B cell (primary cell): ENCODE data around the gene DBP. TPM values are rescaled to one million over a fixed set of nuclear protein-coding genes. Genes with fewer than 3 reads are reported as not detected.

Experiments used
- ATAC-seq: fragments of 200-7000 bp; cut with Tn5 transposase; one replicate; pipeline ENCODE4 v1.10.0; 2021; ENCODE audit warnings: low read depth, mild to moderate bottlenecking, moderate number of reproducible peaks, moderate library complexity
- CTCF ChIA-PET: fragments of 350-600 bp; sonication (Branson Sonifier 250); formaldehyde crosslinking; loops from one replicate; lab custom pipeline; 2021; ENCODE audit warnings: antibody characterized with exemption, inconsistent platforms; lab: Charles Lee
- POLR2A ChIA-PET: fragments of 350-600 bp; sonication (Branson Sonifier 250); formaldehyde crosslinking; loops from one replicate; lab custom pipeline; 2021; ENCODE audit warnings: antibody characterized with exemption; lab: Charles Lee
- DNase-seq: peaks from one replicate; pipeline ENCODE4 v3.0.0; 2013
- H2AFZ ChIP-seq: 2 replicates; pipeline ENCODE4 v1.6.1; 2012; ENCODE audit warnings: mild to moderate bottlenecking, low read depth, low read length; ENCODE audit not compliant: insufficient read depth, poor library complexity, severe bottlenecking
- H3K27ac ChIP-seq, 2 donors: 1 replicate in 1 of 2; 2 replicates in 1 of 2; pipeline ENCODE4 v1.5.1; 2012 to 2013; ENCODE audit warnings: low read length in 2 of 2, mild to moderate bottlenecking in 2 of 2, moderate library complexity in 1 of 2
- H3K27me3 ChIP-seq, 4 experiments: fragments of 200-600 bp in 1 of 4; sonication (generic) in 1 of 4; replicated peaks in 1 of 4; 1 replicate in 2 of 4; 2 replicates in 2 of 4; pipeline versions ENCODE4 v1.6.1 to v1.7.0; 2013 to 2016; ENCODE audit warnings: low read length in 3 of 4, mild to moderate bottlenecking in 2 of 4, mixed read lengths in 1 of 4, moderate library complexity in 1 of 4; ENCODE audit not compliant: insufficient read depth in 4 of 4, control insufficient read depth in 3 of 4; ENCODE audit errors: control extremely low read depth in 1 of 4
- H3K36me3 ChIP-seq, 2 experiments: replicated peaks in 1 of 2; 1 replicate in 1 of 2; 2 replicates in 1 of 2; pipeline versions ENCODE4 v1.6.1 to v1.7.1; 2013; ENCODE audit warnings: low read length in 1 of 2; ENCODE audit not compliant: insufficient read depth in 2 of 2, control insufficient read depth in 1 of 2; ENCODE audit errors: control extremely low read depth in 1 of 2, extremely low read depth in 1 of 2
- H3K4me1 ChIP-seq, 2 donors: fragments of 200-600 bp in 1 of 2; sonication (generic) in 1 of 2; 1 replicate in 1 of 2; 2 replicates in 1 of 2; pipeline versions ENCODE4 v1.5.1 to v1.6.1; 2013 to 2017; ENCODE audit warnings: low read length in 2 of 2; ENCODE audit not compliant: control insufficient read depth in 2 of 2, insufficient read depth in 2 of 2
- H3K4me2 ChIP-seq: replicated peaks from 2 replicates; pipeline ENCODE3; 2012; ENCODE audit warnings: mild to moderate bottlenecking, low read depth, low read length; ENCODE audit not compliant: poor library complexity, severe bottlenecking
- H3K4me3 ChIP-seq, 5 experiments: fragments of 200-600 bp in 1 of 5; sonication (generic) in 1 of 5; 1 replicate in 3 of 5; 2 replicates in 2 of 5; pipeline versions ENCODE4 v1.5.1 to v1.7.0; 2011 to 2016; ENCODE audit warnings: low read length in 4 of 5, mild to moderate bottlenecking in 4 of 5, low read depth in 2 of 5, control low read depth in 1 of 5, moderate library complexity in 1 of 5; ENCODE audit not compliant: insufficient read depth in 1 of 5; ENCODE audit errors: control extremely low read depth in 1 of 5, extremely low read depth in 1 of 5
- H3K79me2 ChIP-seq: fragments of 200-600 bp; sonication (generic); one replicate; pipeline ENCODE4 v1.6.0; 2016; ENCODE audit warnings: low read length; ENCODE audit not compliant: control insufficient read depth, insufficient read depth
- H3K9ac ChIP-seq: fragments of 200-600 bp; sonication (generic); 2 replicates; pipeline ENCODE4 v1.6.1; 2017; ENCODE audit warnings: mild to moderate bottlenecking, low read length, moderate library complexity
- H3K9me3 ChIP-seq, 3 donors: one replicate each; pipeline versions ENCODE4 v1.6.1 to v1.7.1; 2013; ENCODE audit warnings: low read length in 2 of 3; ENCODE audit not compliant: control insufficient read depth in 2 of 3, insufficient read depth in 1 of 3; ENCODE audit errors: control extremely low read depth in 1 of 3
- H4K20me1 ChIP-seq: 2 replicates; pipeline ENCODE4 v1.6.0; 2012; ENCODE audit warnings: mild to moderate bottlenecking, low read length; ENCODE audit not compliant: insufficient read depth, control insufficient read depth, poor library complexity, severe bottlenecking
- H3K27ac Mint-ChIP-seq: one replicate; pipeline ENCODE4 v1.8.0; 2021; ENCODE audit warnings: mixed read lengths
- H3K27me3 Mint-ChIP-seq: one replicate; pipeline ENCODE4 v1.8.0; 2021; ENCODE audit warnings: mixed read lengths
- H3K4me1 Mint-ChIP-seq: one replicate; pipeline ENCODE4 v1.8.0; 2021; ENCODE audit warnings: mixed read lengths
- H3K4me3 Mint-ChIP-seq: one replicate; pipeline ENCODE4 v1.8.0; 2021; ENCODE audit warnings: mixed read lengths
- H3K9me3 Mint-ChIP-seq: one replicate; pipeline ENCODE4 v1.8.0; 2022; ENCODE audit warnings: mixed read lengths; ENCODE audit not compliant: insufficient read depth
- EZH2 ChIP-seq: IDR thresholded peaks from 2 replicates; pipeline ENCODE4 v1.6.1; 2012; ENCODE audit warnings: borderline replicate concordance, low read depth, mild to moderate bottlenecking, moderate library complexity, low read length; ENCODE audit not compliant: insufficient read depth, poor library complexity, severe bottlenecking
- WGBS: methylation state at CpG from one replicate; pipeline ENCODE4 v1.1.5; 2013; ENCODE audit warnings: missing lambda C conversion rate; ENCODE audit not compliant: insufficient coverage; 5-methylcytosine and 5-hydroxymethylcytosine counted together
- intact Hi-C: fragments of 100-400 bp; cut with micrococcal nuclease; formaldehyde crosslinking; loops from one replicate; pipeline ENCODE4 v1.10.0; 2022
- polyA plus RNA-seq: library from polyadenylated mRNA; depleted of rRNA; stranded (reverse); fragments of >200 nt; gene quantifications from 2 replicates; pipeline ENCODE4 v1.2.3, GENCODE V29; 2012
- total RNA-seq, 2 donors: library from RNA; stranded (reverse); fragments of 120-200 nt in 1 of 2; gene quantifications; 1 replicate in 1 of 2; 2 replicates in 1 of 2; pipeline versions ENCODE4 v1.2.3 to v1.2.4, GENCODE V29; 2013 to 2022
- TF ChIP-seq, protein P1 (sequence below): fragments of 200-600 bp; IDR thresholded peaks from one replicate; pipeline ENCODE4 v1.8.0; 2022; ENCODE audit warnings: antibody characterized with exemption, mild to moderate bottlenecking

DBP gene
- total and polyA plus RNA-seq, 2 donors (not counting 1 experiment from before 2014, with no cell fraction given), result 23.5 to 33.0 TPM

DNA sequence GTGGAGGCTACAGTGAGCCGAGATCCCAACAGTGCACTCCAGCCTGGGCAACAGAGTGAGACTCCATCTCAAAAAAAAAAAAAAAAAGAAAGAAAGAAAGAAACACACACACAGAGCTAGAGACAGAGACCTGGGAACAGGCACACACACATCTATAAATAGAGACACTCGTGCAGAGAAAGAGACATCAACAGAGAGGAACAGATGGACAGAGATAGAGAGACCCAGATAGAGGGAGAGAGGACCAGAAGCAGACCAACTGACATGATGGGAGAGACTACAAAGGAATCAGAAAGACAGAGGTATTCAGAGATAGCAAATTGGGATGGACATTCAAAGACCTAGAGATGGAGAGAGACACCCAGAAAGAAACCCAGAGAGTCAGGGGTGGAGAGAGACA, 11.0 kb upstream of the DBP start:
- Histone ChIP-seq H2AFZ (no peak overlapping the region), H3K9ac (no peak overlapping the region), H3K4me1 (peaks cover 23 to 48% of the 10 kb centered on the region in 2 donors), H3K9me3 (peaks cover 0 to 8% (median 0%) of the 10 kb centered on the region in 3 donors), H3K4me2 (no peak overlapping the region), H3K27ac (peak overlapping the region in 1 of 2 donors; percentile 48), H3K27me3 (no peaks in the 10 kb centered on the region), H3K79me2 (peaks cover 26% of the 10 kb centered on the region), H4K20me1 (no peaks in the 10 kb centered on the region), H3K36me3 (no peaks in the 10 kb centered on the region), H3K4me3 (no peak overlapping the region)
- Mint-ChIP-seq H3K27me3 (no peaks in the 10 kb centered on the region), H3K9me3 (no peaks in the 10 kb centered on the region), H3K4me1 (peaks cover 52% of the 10 kb centered on the region), H3K27ac (peak overlapping the region; percentile 87), H3K4me3 (peak overlapping the region; percentile 59)
- TF ChIP-seq, protein P1, sequence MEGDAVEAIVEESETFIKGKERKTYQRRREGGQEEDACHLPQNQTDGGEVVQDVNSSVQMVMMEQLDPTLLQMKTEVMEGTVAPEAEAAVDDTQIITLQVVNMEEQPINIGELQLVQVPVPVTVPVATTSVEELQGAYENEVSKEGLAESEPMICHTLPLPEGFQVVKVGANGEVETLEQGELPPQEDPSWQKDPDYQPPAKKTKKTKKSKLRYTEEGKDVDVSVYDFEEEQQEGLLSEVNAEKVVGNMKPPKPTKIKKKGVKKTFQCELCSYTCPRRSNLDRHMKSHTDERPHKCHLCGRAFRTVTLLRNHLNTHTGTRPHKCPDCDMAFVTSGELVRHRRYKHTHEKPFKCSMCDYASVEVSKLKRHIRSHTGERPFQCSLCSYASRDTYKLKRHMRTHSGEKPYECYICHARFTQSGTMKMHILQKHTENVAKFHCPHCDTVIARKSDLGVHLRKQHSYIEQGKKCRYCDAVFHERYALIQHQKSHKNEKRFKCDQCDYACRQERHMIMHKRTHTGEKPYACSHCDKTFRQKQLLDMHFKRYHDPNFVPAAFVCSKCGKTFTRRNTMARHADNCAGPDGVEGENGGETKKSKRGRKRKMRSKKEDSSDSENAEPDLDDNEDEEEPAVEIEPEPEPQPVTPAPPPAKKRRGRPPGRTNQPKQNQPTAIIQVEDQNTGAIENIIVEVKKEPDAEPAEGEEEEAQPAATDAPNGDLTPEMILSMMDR, result no peak
- TF ChIP-seq EZH2, result no peak
- no CpG with 5 or more reads among the region's 2 CpGs for WGBS
- intact Hi-C loops, result no loop called here
- CTCF ChIA-PET, result interaction anchor here (0.7 to 2.7 kb wide), 6 partner anchors 14 to 629 kb away, joined by 3 to 20 read pairs (median 4); no protein-coding TSS in a partner anchor
- POLR2A ChIA-PET, result interaction anchor here (0.6 to 1.2 kb wide), 4 partner anchors 10 to 317 kb away, joined by 5 to 12 read pairs (median 8); partner anchors contain the start of gene FTL
- DNase-seq (no peak), ATAC-seq (no peak)

DNA sequence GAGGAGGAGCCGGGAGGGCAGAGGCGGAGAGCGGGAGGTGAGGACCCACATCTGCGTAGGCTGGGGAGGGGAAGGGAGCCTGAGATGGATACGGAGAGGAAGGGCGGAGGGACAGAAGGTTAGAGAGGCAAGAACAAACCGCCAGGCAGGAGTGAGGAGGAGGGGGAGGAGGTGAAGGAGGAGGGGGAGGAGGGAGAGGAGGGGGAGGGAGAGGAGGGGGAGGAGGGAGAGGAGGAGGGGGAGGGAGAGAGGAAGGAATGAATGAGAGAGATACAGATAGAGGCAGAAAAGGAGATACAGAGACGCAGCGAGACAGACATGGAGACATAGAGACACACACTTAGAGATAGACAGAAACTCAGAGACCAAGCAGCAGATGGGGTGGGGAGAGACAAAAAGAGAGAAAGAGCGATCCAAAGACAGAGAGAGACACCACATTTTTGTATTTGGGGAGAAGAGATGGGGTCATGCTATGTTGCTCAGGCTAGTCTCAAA, 9.6 kb upstream of the DBP start:
- Histone ChIP-seq H3K4me2 (peak overlapping the region; percentile 99), H3K4me1 (peaks cover 23 to 45% of the 10 kb centered on the region in 2 donors), H4K20me1 (no peaks in the 10 kb centered on the region), H3K4me3 (peak overlapping the region in 4 of 5 experiments; percentile 53 to 95 (median 76)), H3K79me2 (peaks cover 38% of the 10 kb centered on the region), H3K27me3 (no peaks in the 10 kb centered on the region), H3K9ac (peak overlapping the region; percentile 87), H3K9me3 (peaks cover 0 to 8% (median 0%) of the 10 kb centered on the region in 3 donors), H3K36me3 (no peaks in the 10 kb centered on the region), H2AFZ (peak overlapping the region; percentile 97), H3K27ac (peak overlapping the region; percentile 74 to 80)
- ATAC-seq (no peak), DNase-seq (peak; percentile 46)
- H3K4me1 Mint-ChIP-seq, result peaks cover 49% of the 10 kb centered on the region
- intact Hi-C loops, result loop anchor here (1.0 to 2.0 kb wide), 9 partner anchors 8 to 319 kb away; partner anchors contain the start of gene FTL
- ChIA-PET CTCF (interaction anchor here (1.0 to 3.5 kb wide), 9 partner anchors 10 to 324 kb away, joined by 3 to 51 read pairs (median 9); partner anchors contain the start of gene DBP), POLR2A (interaction anchor here (0.6 to 2.4 kb wide), 8 partner anchors 9 to 347 kb away, joined by 3 to 22 read pairs (median 8); partner anchors contain the start of genes DBP, GYS1, RPL18 and RUVBL2)
- no peaks in the 10 kb centered on the region for H3K9me3 Mint-ChIP-seq
- peak overlapping the region; percentile 92 for H3K27ac Mint-ChIP-seq
- no peaks in the 10 kb centered on the region for H3K27me3 Mint-ChIP-seq
- peak overlapping the region; percentile 96 for H3K4me3 Mint-ChIP-seq
- TF ChIP-seq, protein P1, result no peak
- 0% methylated on average over 5 of the region's 10 CpGs for WGBS
